SU-DHL-6 (cell line): ENCODE measurements around the gene ZRANB3.

Experiments used
- H2AFZ ChIP-seq: fragments of 200-600 bp; sonication (generic); 2 replicates; pipeline ENCODE4 v1.6.1; 2014; ENCODE audit warnings: low read depth, mild to moderate bottlenecking, moderate library complexity, mixed read lengths, antibody characterized with exemption, low read length; ENCODE audit not compliant: severe bottlenecking
- H3F3A ChIP-seq: fragments of 200-600 bp; shearing (Covaris generic); 2 replicates; pipeline ENCODE4 v1.6.0; 2016; ENCODE audit warnings: antibody characterized with exemption, mild to moderate bottlenecking; ENCODE audit not compliant: insufficient read depth
- H3K27ac ChIP-seq: fragments of 200-600 bp; sonication (generic); 2 replicates; pipeline ENCODE4 v1.5.1; 2016; ENCODE audit warnings: low read depth, mild to moderate bottlenecking, low read length, moderate library complexity, mixed read lengths
- H3K27me3 ChIP-seq: fragments of 200-600 bp; sonication (generic), shearing (Covaris generic); 2 replicates; pipeline ENCODE4 v1.6.0; 2014; ENCODE audit warnings: mild to moderate bottlenecking, low read length
- H3K36me3 ChIP-seq: fragments of 200-600 bp; sonication (generic); 2 replicates; pipeline ENCODE4 v1.6.1; 2014; ENCODE audit warnings: mild to moderate bottlenecking, low read length, mixed read lengths
- H3K4me2 ChIP-seq: fragments of 300-600, 200-600 bp; shearing (Covaris generic), sonication (generic); 2 replicates; pipeline ENCODE4 v1.6.0; 2014; ENCODE audit warnings: low read length, low read depth, mild to moderate bottlenecking; ENCODE audit not compliant: poor library complexity, severe bottlenecking
- H3K4me3 ChIP-seq: fragments of 200-600 bp; sonication (generic); 2 replicates; pipeline ENCODE4 v1.5.1; 2014; ENCODE audit warnings: antibody characterized with exemption, low read length, mild to moderate bottlenecking, mixed read lengths; ENCODE audit not compliant: insufficient read depth, poor library complexity, severe bottlenecking
- H3K79me2 ChIP-seq: fragments of 200-600 bp; sonication (generic); 2 replicates; pipeline ENCODE4 v1.6.1; 2014; ENCODE audit warnings: mild to moderate bottlenecking, low read length, moderate library complexity; ENCODE audit not compliant: insufficient read depth
- H3K9ac ChIP-seq: fragments of 200-600 bp; sonication (generic); 2 replicates; pipeline ENCODE4 v1.7.0; 2014; ENCODE audit warnings: mild to moderate bottlenecking, low read length
- H3K9me2 ChIP-seq: fragments of 200-600 bp; sonication (generic); replicated peaks from 2 replicates; pipeline ENCODE4 v1.6.1; 2014; ENCODE audit warnings: low read length; ENCODE audit not compliant: insufficient read depth
- H3K9me3 ChIP-seq: fragments of 200-600 bp; sonication (generic); 2 replicates; pipeline ENCODE4 v1.6.1; 2014; ENCODE audit warnings: low read length, mixed read lengths; ENCODE audit not compliant: insufficient read depth
- H4K20me1 ChIP-seq: fragments of 200-600 bp; sonication (generic); 2 replicates; pipeline ENCODE4 v1.6.1; 2014; ENCODE audit warnings: low read depth, mild to moderate bottlenecking, antibody characterized with exemption, low read length, moderate library complexity, mixed read lengths
- CTCF ChIP-seq: fragments of 200-600 bp; sonication (generic); IDR thresholded peaks from one replicate; pipeline ENCODE4 v1.5.1; 2017; ENCODE audit warnings: antibody characterized with exemption, mild to moderate bottlenecking, low read length, moderate library complexity; ENCODE audit not compliant: insufficient read depth, poor library complexity, severe bottlenecking
- EZH2phosphoT487 ChIP-seq: fragments of 200-600 bp; sonication (generic), shearing (Covaris generic); conservative IDR thresholded peaks from 2 replicates; pipeline ENCODE4 v1.6.1; 2018; ENCODE audit warnings: mild to moderate bottlenecking, antibody characterized with exemption, low read length, moderate library complexity, mixed read lengths

ZRANB3 gene

GRCh38 chr2:135271006-135271405, 260.0 kb downstream of the ZRANB3 start:
- H2AFZ ChIP-seq: no peak overlapping the region
- no peaks in the 10 kb centered on the region for H3K79me2 ChIP-seq
- H3K27me3 ChIP-seq: no peaks in the 10 kb centered on the region
- H3K27ac ChIP-seq: no peak overlapping the region
- H3K4me2 ChIP-seq: no peak overlapping the region
- no peaks in the 10 kb centered on the region for H4K20me1 ChIP-seq
- no peak overlapping the region for H3K9ac ChIP-seq
- TF ChIP-seq CTCF (no peak), EZH2phosphoT487 (no peak)
- H3K36me3 ChIP-seq: peaks cover 4% of the 10 kb centered on the region; the same call in 1 of the 2 replicates
- H3F3A ChIP-seq: no peaks in the 10 kb centered on the region
- H3K9me2 ChIP-seq: no peaks in the 10 kb centered on the region
- H3K4me3 ChIP-seq: no peak overlapping the region
- H3K9me3 ChIP-seq: no peaks in the 10 kb centered on the region

- TF ChIP-seq CTCF (no peak), EZH2phosphoT487 (no peak)
- no peaks in the 10 kb centered on the region for H3K9me3 ChIP-seq
These were observed 265.0 kb downstream of the ZRANB3 start for GRCh38 chr2:135265960-135266490.

GRCh38 chr2:135259123-135259522, 271.9 kb downstream of the ZRANB3 start:
- no peak for TF ChIP-seq EZH2phosphoT487
- no peak for TF ChIP-seq CTCF
- Histone ChIP-seq H3K27me3 (no peaks in the 10 kb centered on the region), H3K4me2 (no peak overlapping the region), H3K27ac (no peak overlapping the region), H2AFZ (no peak overlapping the region), H3K9ac (no peak overlapping the region), H3F3A (0 out of 2 replicates have a peak, but pooled peaks cover 4% of the 10 kb centered on the region), H3K79me2 (no peaks in the 10 kb centered on the region), H3K9me3 (no peaks in the 10 kb centered on the region), H3K36me3 (peaks cover 4% of the 10 kb centered on the region; the same call in 1 of the 2 replicates), H3K9me2 (no peaks in the 10 kb centered on the region), H4K20me1 (no peaks in the 10 kb centered on the region), H3K4me3 (no peak overlapping the region)

More at GRCh38 chr2:135265960-135266490, 265.0 kb downstream of the ZRANB3 start:
- H3K9me2 ChIP-seq: no peaks in the 10 kb centered on the region
- H3K9ac ChIP-seq: no peak overlapping the region
- no peak overlapping the region for H3K4me3 ChIP-seq
- H3K27me3 ChIP-seq: no peaks in the 10 kb centered on the region
- H4K20me1 ChIP-seq: no peaks in the 10 kb centered on the region
- H2AFZ ChIP-seq: no peak overlapping the region
- H3K36me3 ChIP-seq: peaks cover 4% of the 10 kb centered on the region; the same call in 1 of the 2 replicates
- H3K4me2 ChIP-seq: no peak overlapping the region
- H3K79me2 ChIP-seq: no peaks in the 10 kb centered on the region
- H3F3A ChIP-seq: no peaks in the 10 kb centered on the region
- no peak overlapping the region for H3K27ac ChIP-seq

GRCh38 chr2:135258193-135258592, 272.8 kb downstream of the ZRANB3 start:
- Histone ChIP-seq H3K4me2 (no peak overlapping the region), H3K9ac (no peak overlapping the region), H3K27me3 (no peaks in the 10 kb centered on the region), H4K20me1 (no peaks in the 10 kb centered on the region), H2AFZ (no peak overlapping the region), H3K79me2 (no peaks in the 10 kb centered on the region), H3K9me3 (no peaks in the 10 kb centered on the region), H3K36me3 (peaks cover 2% of the 10 kb centered on the region; the same call in 1 of the 2 replicates), H3K4me3 (no peak overlapping the region), H3K9me2 (no peaks in the 10 kb centered on the region), H3K27ac (no peak overlapping the region), H3F3A (0 out of 2 replicates have a peak, but pooled peaks cover 4% of the 10 kb centered on the region)
- TF ChIP-seq CTCF: no peak
- no peak for TF ChIP-seq EZH2phosphoT487
